GM12864 (cell line): ENCODE measurements around the gene MASTL.

Experiments used
- DNase-seq: peaks from one replicate; pipeline ENCODE4 v3.0.0-alpha.2; 2011; ENCODE audit warnings: low read depth
- H3K4me3 ChIP-seq: 2 replicates; pipeline ENCODE4 v1.5.1; 2011; ENCODE audit warnings: mild to moderate bottlenecking, low read depth, low read length, control low read depth
- CTCF ChIP-seq: IDR thresholded peaks from 2 replicates; pipeline ENCODE4 v1.5.1; 2011; ENCODE audit warnings: low read depth, mild to moderate bottlenecking, moderate library complexity, low read length, control low read depth, inconsistent platforms; ENCODE audit errors: missing control alignments

Gene MASTL

GRCh38 chr10:27188259-27188658, 33.1 kb downstream of the MASTL start:
- DNase-seq, result no peak

GRCh38 chr10:27188897-27189296, 33.7 kb downstream of the MASTL start:
- no peak overlapping the region for H3K4me3 ChIP-seq
- no peak for TF ChIP-seq CTCF
- no peak for DNase-seq

More at GRCh38 chr10:27188259-27188658, 33.1 kb downstream of the MASTL start:
- no peak overlapping the region for H3K4me3 ChIP-seq
- TF ChIP-seq CTCF, result no peak

GRCh38 chr10:27190508-27190907, 35.4 kb downstream of the MASTL start:
- TF ChIP-seq CTCF, result no peak
- no peak overlapping the region for H3K4me3 ChIP-seq
- DNase-seq, result no peak

GRCh38 chr10:27192284-27192683, 37.1 kb downstream of the MASTL start:
- no peak for TF ChIP-seq CTCF
- H3K4me3 ChIP-seq, result no peak overlapping the region
- peak; percentile 3 for DNase-seq

- no peak overlapping the region for H3K4me3 ChIP-seq
- no peak for TF ChIP-seq CTCF
- no peak for DNase-seq
These were observed 42.9 kb downstream of the MASTL start for GRCh38 chr10:27197980-27198620.

- DNase-seq, result no peak
- TF ChIP-seq CTCF, result no peak
These were observed 48.7 kb downstream of the MASTL start for GRCh38 chr10:27203806-27204205.

GRCh38 chr10:27207350-27207749, 52.2 kb downstream of the MASTL start:
- no peak for TF ChIP-seq CTCF
- no peak overlapping the region for H3K4me3 ChIP-seq
- no peak for DNase-seq

More at GRCh38 chr10:27203806-27204205, 48.7 kb downstream of the MASTL start:
- H3K4me3 ChIP-seq, result no peak overlapping the region
